Colonic mucosa (tissue), 4 donors: ENCODE data around the gene NPB. TPM values are rescaled to one million over a fixed set of nuclear protein-coding genes. Genes with fewer than 3 reads are reported as not detected.
A peak's percentile ranks its signal among the peaks of the same experiment; 100 is the strongest.

ENCODE experiments used
- DNase-seq: peaks from one replicate; pipeline ENCODE4 v3.0.0-alpha.2; 2020
- H3K27ac ChIP-seq: fragments of 200-600 bp; one replicate; pipeline ENCODE4 v1.8.0; 2021
- H3K27me3 ChIP-seq: fragments of 200-600 bp; one replicate; pipeline ENCODE4 v1.8.0; 2021
- H3K36me3 ChIP-seq: fragments of 200-600 bp; one replicate; pipeline ENCODE4 v1.8.0; 2021
- H3K4me1 ChIP-seq: fragments of 200-600 bp; one replicate; pipeline ENCODE4 v1.8.0; 2021; ENCODE audit warnings: mild to moderate bottlenecking
- H3K4me3 ChIP-seq: fragments of 200-600 bp; one replicate; pipeline ENCODE4 v1.8.0; 2021
- H3K9ac ChIP-seq, 2 donors: one replicate each; pipeline ENCODE4 v1.7.0; 2013; ENCODE audit warnings: control low read depth in 2 of 2, low read depth in 2 of 2, low read length in 2 of 2
- H3K9me3 ChIP-seq: fragments of 200-600 bp; one replicate; pipeline ENCODE4 v1.8.0; 2021
- intact Hi-C: fragments of 100-400 bp; cut with DNase I; formaldehyde crosslinking; loops from one replicate; pipeline ENCODE4 v1.14.1; 2022
- total RNA-seq, 2 donors: library from RNA; stranded (reverse); fragmentation: NEBNext Ultra II Directional in 1 of 2; extraction: Animal tissue kit (Norgen Biotek cat#: 25700) in 1 of 2; gene quantifications; one replicate each; pipeline ENCODE4 v1.2.1, GENCODE V29; 2021
- TF ChIP-seq, protein P1 (sequence below): fragments of 200-600 bp; IDR thresholded peaks from one replicate; pipeline ENCODE4 v1.8.0; 2022; ENCODE audit warnings: antibody characterized with exemption, mild to moderate bottlenecking
- donor health status: healthy.
- donor health status: DM: no; HTN: no; CAD: no.
- donor health status: DM: no; HTN: no; CAD: no.

The NPB gene
- total RNA-seq, 2 donors from 2014 or later: 0.22 TPM; not detected in 1

DNA sequence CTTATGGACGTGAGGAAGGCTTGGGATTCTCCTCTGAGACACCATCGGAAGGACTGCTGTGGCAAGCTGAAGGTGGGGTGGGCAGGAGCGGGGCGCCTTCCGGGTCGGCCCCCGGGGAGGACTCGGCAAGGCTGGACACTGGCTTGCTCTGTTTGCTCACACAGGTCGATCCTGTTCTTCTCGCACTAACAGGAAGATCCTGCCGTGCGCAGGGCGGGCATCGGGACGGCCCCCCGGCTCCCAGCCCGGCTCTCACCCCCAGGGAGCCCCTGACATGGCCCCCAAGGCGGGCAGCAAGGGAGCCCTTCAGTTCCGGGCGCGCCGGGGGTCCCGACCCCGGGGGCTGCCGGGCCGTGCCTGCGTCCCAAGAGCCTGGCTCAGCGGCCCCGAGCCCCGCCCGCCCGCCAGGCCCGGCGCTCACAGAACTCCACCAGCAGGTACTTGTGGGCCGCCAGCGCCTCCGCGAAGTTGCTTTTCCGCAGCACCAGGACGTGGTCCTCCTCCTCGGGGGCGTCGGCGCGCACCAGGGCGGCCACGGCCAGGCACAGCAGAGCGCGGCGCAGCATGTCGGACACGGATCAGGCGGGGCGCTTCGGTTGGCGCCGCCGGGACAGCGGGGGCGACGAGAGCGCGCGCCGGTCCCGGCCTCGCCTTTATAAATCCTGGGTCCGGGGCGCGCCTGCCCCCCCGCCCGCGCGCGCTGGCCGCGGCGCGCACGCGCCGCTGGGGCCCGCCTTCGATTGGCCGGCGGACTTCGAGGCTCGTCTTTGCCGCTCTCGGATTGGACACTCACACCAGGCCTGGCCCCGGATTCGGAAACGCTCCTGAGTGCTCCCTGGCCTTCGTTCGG lies 41.9 kb upstream of the NPB start, which contains the start of gene P4HB:
Gene P4HB, minus strand, starts transcription at position 630 of the 850 bp plus-strand sequence. Its CDS starts 64 bp downstream, at position 566.
- Histone ChIP-seq H3K27me3 (no peaks in the 10 kb centered on the region), H3K9me3 (no peaks in the 10 kb centered on the region), H3K9ac (peak within 1 kb of the TSS; percentile 95 to 97), H3K4me1 (peaks cover 20% of the 10 kb centered on the region), H3K36me3 (peaks cover 8% of the 10 kb centered on the region), H3K27ac (peak within 1 kb of the TSS; percentile 92), H3K4me3 (peak within 1 kb of the TSS; percentile 96)
- intact Hi-C loops: no loop called here
- TF ChIP-seq, protein P1, sequence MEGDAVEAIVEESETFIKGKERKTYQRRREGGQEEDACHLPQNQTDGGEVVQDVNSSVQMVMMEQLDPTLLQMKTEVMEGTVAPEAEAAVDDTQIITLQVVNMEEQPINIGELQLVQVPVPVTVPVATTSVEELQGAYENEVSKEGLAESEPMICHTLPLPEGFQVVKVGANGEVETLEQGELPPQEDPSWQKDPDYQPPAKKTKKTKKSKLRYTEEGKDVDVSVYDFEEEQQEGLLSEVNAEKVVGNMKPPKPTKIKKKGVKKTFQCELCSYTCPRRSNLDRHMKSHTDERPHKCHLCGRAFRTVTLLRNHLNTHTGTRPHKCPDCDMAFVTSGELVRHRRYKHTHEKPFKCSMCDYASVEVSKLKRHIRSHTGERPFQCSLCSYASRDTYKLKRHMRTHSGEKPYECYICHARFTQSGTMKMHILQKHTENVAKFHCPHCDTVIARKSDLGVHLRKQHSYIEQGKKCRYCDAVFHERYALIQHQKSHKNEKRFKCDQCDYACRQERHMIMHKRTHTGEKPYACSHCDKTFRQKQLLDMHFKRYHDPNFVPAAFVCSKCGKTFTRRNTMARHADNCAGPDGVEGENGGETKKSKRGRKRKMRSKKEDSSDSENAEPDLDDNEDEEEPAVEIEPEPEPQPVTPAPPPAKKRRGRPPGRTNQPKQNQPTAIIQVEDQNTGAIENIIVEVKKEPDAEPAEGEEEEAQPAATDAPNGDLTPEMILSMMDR: no peak
- no peak for DNase-seq

DNA sequence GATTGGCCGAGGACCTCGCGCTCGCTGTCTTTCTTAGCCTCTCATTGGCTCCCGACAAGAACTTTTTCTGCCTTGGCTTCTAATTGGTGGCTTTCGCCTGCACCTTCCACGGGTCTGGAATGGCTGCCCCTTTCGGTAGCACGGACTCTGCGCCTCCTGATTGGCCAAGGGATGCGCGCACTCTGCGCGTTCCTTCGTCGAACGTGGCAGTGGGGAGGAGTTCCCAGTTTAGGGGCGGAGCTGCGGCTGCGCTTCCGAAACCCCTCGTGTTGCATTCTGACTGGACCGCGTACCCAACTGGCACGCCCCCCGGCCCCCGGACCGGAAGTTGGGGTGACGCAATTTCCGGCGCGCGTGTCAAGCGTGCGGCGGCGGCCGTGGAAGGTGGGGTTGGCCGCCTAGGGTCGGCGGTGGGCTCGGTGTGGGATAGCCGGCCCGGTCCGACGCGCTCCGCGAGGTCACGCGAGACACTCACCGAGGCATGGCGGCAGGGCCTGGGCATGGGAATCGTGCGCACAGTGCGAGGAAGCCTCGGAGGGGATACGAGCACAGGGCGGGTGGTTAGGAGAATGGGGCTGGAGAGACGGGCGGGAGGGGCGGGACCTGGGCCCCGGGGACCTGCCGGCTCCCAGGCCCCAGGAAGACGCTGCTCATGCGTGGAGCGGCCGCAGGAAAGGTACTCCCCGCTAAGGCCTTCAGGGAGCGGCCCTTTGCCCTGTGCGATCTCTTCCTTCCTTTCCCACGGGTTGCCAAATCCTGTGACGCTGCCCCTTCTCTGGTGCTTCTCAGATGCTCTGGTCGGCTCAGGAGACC lies 41.1 kb upstream of the NPB start:
- TF ChIP-seq, protein P1: no peak
- no peaks in the 10 kb centered on the region for H3K9me3 ChIP-seq
- H3K4me3 ChIP-seq: peak overlapping the region; percentile 44
- H3K27me3 ChIP-seq: no peaks in the 10 kb centered on the region
- peaks cover 28% of the 10 kb centered on the region for H3K4me1 ChIP-seq
- H3K36me3 ChIP-seq: peaks cover 4% of the 10 kb centered on the region
- intact Hi-C loops: no loop called here
- H3K9ac ChIP-seq: peak overlapping the region; percentile 85 to 97
- H3K27ac ChIP-seq: peak overlapping the region; percentile 89
- DNase-seq: peak; percentile 99

DNA sequence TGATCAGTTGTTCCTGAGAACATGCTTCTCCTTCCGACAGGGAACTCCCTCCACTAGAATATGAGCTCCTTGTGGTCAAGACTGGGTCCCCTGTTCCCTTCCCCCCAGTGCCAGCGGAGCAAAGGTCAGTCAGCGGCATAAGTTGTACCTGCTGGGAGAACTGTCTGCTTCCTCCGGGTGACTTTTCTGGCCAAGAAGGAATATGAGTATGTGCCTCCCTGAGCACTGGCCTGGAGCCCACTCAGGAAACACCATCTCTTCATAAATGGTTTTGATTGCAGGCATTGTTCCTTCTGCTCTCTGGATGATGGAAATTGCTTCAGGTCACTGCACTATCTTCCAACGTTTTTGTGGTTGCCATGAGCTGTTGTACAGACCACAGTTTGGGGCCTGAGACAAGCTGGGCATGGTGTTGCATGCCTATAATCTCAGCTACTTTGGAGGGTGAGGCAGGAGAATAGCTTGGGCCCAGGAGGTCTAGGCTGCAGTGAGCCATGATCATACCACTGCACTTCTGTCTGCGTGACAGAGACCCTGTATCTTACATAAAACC lies 38.8 kb upstream of the NPB start:
- Histone ChIP-seq H3K4me3 (no peak overlapping the region), H3K9me3 (no peaks in the 10 kb centered on the region), H3K4me1 (peaks cover 41% of the 10 kb centered on the region), H3K36me3 (peaks cover 3% of the 10 kb centered on the region), H3K27ac (no peak overlapping the region), H3K9ac (peak overlapping the region in 1 of 2 donors; percentile 24), H3K27me3 (no peaks in the 10 kb centered on the region)
- TF ChIP-seq, protein P1: no peak
- no peak for DNase-seq
- intact Hi-C loops: no loop called here

DNA sequence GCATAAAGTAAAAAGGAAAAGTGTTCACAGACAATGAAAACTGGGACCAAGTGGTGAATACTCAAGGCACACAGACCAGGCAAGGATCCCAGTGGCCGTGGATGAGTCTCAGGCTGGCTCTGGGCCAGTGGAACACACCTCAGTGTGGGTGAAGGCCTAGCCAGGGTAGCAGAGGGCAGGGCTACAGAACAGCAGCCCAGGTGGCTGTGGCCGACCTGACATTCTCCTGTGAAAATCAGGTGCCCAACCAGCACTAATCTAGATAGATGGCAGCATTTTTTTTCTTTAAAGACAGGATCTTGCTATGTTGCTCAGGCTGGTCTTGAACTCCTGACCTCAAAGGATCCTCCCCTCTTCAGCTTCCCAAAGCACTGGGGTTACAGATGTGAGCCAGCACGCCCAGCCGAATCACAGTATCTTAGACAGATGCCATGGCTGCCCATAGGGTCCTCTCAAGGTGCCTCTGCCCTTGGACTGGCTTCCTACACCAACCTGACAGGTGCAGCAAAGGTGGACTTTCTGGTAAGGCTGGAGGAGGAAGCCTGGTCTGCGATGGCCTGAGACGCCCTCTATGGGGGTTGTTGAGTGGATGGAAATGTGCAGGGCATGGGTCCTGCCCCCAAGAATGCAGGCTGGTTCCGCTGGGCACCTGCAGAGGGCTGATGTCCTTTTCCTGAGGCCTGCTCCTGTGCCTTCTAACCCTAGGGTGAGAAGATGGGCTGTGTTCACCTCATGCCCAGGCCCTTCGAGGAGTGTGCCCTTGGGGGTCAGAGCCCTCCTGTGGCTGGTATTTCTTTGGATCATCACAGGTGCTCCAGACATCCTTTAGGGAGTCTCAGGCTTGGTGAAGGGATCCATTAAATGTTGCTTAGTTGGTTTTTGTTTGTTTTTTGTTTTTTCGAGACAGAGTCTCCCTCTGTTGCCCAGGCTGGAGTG lies 37.9 kb upstream of the NPB start:
- Histone ChIP-seq H3K4me1 (peaks cover 38% of the 10 kb centered on the region), H3K36me3 (no peaks in the 10 kb centered on the region), H3K9me3 (no peaks in the 10 kb centered on the region), H3K27ac (no peak overlapping the region), H3K27me3 (no peaks in the 10 kb centered on the region), H3K4me3 (no peak overlapping the region), H3K9ac (peak overlapping the region in 1 of 2 donors; percentile 86)
- intact Hi-C loops: no loop called here
- no peak for DNase-seq
- TF ChIP-seq, protein P1: no peak
